B cell (primary cell): Measurements from ENCODE around the gene OSM.

Source experiments
- CTCF ChIP-seq: fragments of 200-600 bp; IDR thresholded peaks from one replicate; pipeline ENCODE4 v1.8.0; 2022; ENCODE audit warnings: antibody characterized with exemption, mild to moderate bottlenecking
- EZH2 ChIP-seq: IDR thresholded peaks from 2 replicates; pipeline ENCODE4 v1.6.1; 2012; ENCODE audit warnings: borderline replicate concordance, low read depth, mild to moderate bottlenecking, moderate library complexity, low read length; ENCODE audit not compliant: insufficient read depth, poor library complexity, severe bottlenecking

- TF ChIP-seq CTCF (no peak), EZH2 (no peak)
These were observed 25.9 kb downstream of the OSM start for GRCh38 chr22:30240541-30241417.
